Measurements from ENCODE around the gene RASA4.
"Not testable (repeated sequence)": the region's sequence is repeated elsewhere in the genome, so short reads cannot be mapped to it uniquely, and the experiment has no call there.

RASA4 gene

DNA sequence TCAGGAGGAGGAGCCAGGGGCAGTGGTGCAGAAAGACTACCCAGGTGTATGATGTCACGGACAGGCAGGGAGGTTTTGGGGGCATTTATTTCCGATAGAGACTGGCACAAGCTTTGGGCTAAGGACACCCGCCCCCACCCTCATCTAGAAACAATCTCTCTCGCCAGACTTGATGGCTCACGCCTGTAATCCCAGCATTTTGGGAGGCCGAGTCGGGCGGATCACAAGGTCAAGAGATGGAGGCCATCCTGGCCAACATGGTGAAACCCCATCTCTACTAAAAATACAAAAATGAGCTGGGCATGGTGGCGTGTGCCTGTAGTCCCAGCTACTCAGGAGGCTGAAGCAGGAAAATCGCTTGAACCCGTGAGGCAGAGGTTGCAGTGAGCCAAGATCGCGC is 20.4 kb upstream of the RASA4 start:
- H3K36me3 ChIP-seq (ENCODE audit: control insufficient read depth in 4 of 4, insufficient read depth in 4 of 4, low read length in 3 of 4); H3K27ac ChIP-seq (ENCODE audit: insufficient read depth in 1 of 2, low read depth in 1 of 2, low read length in 2 of 2, poor library complexity in 1 of 2, severe bottlenecking in 2 of 2); H3K27me3 ChIP-seq (replicated peaks in 2 of 5; ENCODE audit: control insufficient read depth in 4 of 5, insufficient read depth in 5 of 5, low read length in 4 of 5); H3K9me3 ChIP-seq (ENCODE audit: control extremely low read depth in 1 of 5, control insufficient read depth in 4 of 5, insufficient read depth in 2 of 5, low read depth in 1 of 5, low read length in 4 of 5); CTCF ChIA-PET; DNase-seq; H3K4me1 ChIP-seq (ENCODE audit: control extremely low read depth in 1 of 4, control insufficient read depth in 4 of 4, insufficient read depth in 4 of 4, low read length in 3 of 4); H3K4me3 ChIP-seq (ENCODE audit: control insufficient read depth in 1 of 7, extremely low read depth in 1 of 7, insufficient read depth in 4 of 7, low read depth in 2 of 7, low read length in 6 of 7); POLR2A ChIA-PET: not testable (repeated sequence)
- WGBS (ENCODE audit: insufficient coverage): no CpG with 5 or more reads among the region's 13 CpGs

DNA sequence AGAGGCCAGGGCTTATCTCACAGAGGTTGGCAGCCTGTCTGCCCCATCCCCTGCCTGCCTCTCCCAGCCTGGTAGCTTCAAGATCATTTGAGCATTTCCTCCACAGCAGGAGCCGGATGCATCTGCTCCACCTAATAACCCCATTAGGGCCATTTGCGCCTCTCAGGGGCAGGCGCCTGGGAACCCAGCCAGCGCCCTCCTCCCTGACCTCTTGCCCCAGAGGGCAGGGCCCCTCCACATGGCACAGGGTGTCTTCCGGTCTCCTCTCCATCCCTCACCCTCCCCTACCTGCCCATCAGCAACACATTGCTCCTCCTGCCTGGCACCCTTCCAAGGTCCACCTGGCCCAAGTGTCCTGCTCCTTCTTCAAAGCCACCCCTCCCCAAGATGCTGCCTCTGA is 18.8 kb upstream of the RASA4 start:
- H3K27ac ChIP-seq (ENCODE audit: insufficient read depth in 1 of 2, low read depth in 1 of 2, low read length in 2 of 2, poor library complexity in 1 of 2, severe bottlenecking in 2 of 2); H3K27me3 ChIP-seq (replicated peaks in 2 of 5; ENCODE audit: control insufficient read depth in 4 of 5, insufficient read depth in 5 of 5, low read length in 4 of 5); DNase-seq; CTCF ChIA-PET; POLR2A ChIA-PET; H3K4me1 ChIP-seq (ENCODE audit: control extremely low read depth in 1 of 4, control insufficient read depth in 4 of 4, insufficient read depth in 4 of 4, low read length in 3 of 4); H3K36me3 ChIP-seq (ENCODE audit: control insufficient read depth in 4 of 4, insufficient read depth in 4 of 4, low read length in 3 of 4); H3K9me3 ChIP-seq (ENCODE audit: control extremely low read depth in 1 of 5, control insufficient read depth in 4 of 5, insufficient read depth in 2 of 5, low read depth in 1 of 5, low read length in 4 of 5); H3K4me3 ChIP-seq (ENCODE audit: control insufficient read depth in 1 of 7, extremely low read depth in 1 of 7, insufficient read depth in 4 of 7, low read depth in 2 of 7, low read length in 6 of 7): not testable (repeated sequence)
- WGBS (ENCODE audit: insufficient coverage): no CpG with 5 or more reads among the region's 5 CpGs

DNA sequence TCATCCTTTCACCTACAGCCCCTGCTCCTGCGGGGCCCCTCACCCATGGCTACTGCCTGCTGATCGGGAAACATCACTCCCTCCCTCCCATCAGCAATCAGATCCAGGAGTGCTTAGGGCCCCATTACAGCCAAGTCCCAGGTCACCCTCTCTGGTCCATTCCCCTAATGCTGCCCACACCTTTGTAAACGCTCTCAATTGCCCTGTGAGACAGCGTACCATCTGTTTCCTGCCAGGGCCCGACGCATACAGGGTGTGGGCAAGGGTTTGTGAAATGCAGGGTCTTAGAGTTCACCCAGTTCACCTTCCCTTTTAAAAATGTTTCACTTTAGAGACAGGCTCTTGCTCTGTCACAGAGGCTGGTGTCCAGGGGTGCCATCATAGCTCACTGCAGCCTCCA is 17.7 kb upstream of the RASA4 start:
- H3K4me1 ChIP-seq (ENCODE audit: control extremely low read depth in 1 of 4, control insufficient read depth in 4 of 4, insufficient read depth in 4 of 4, low read length in 3 of 4); H3K9me3 ChIP-seq (ENCODE audit: control extremely low read depth in 1 of 5, control insufficient read depth in 4 of 5, insufficient read depth in 2 of 5, low read depth in 1 of 5, low read length in 4 of 5); H3K27ac ChIP-seq (ENCODE audit: insufficient read depth in 1 of 2, low read depth in 1 of 2, low read length in 2 of 2, poor library complexity in 1 of 2, severe bottlenecking in 2 of 2); DNase-seq; H3K36me3 ChIP-seq (ENCODE audit: control insufficient read depth in 4 of 4, insufficient read depth in 4 of 4, low read length in 3 of 4); POLR2A ChIA-PET; H3K27me3 ChIP-seq (replicated peaks in 2 of 5; ENCODE audit: control insufficient read depth in 4 of 5, insufficient read depth in 5 of 5, low read length in 4 of 5); H3K4me3 ChIP-seq (ENCODE audit: control insufficient read depth in 1 of 7, extremely low read depth in 1 of 7, insufficient read depth in 4 of 7, low read depth in 2 of 7, low read length in 6 of 7); CTCF ChIA-PET: not testable (repeated sequence)
- no CpG with 5 or more reads among the region's 6 CpGs for whole genome bisulfite sequencing (ENCODE audit: insufficient coverage)

DNA sequence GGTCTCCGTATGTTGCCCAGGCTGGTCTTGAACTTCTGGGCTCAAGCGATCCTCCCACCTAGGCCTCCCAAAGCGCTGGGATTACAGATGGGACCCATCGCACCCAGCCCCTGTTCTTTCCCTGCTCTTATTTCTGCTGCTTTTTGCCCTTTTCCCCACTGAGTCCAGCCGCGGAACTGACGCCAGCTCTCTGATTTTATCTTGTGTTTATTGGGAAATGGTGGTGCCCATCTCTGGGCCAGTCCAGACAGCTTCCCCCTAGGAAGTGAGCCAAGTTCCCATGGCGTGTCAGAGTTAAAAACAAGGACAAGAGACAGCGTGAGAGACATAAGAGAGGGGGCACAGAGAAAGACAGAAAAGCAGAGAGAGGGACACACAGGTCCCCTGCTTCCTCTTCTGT is 14.1 kb upstream of the RASA4 start:
- H3K9me3 ChIP-seq (ENCODE audit: control extremely low read depth in 1 of 5, control insufficient read depth in 4 of 5, insufficient read depth in 2 of 5, low read depth in 1 of 5, low read length in 4 of 5); H3K36me3 ChIP-seq (ENCODE audit: control insufficient read depth in 4 of 4, insufficient read depth in 4 of 4, low read length in 3 of 4); H3K4me1 ChIP-seq (ENCODE audit: control extremely low read depth in 1 of 4, control insufficient read depth in 4 of 4, insufficient read depth in 4 of 4, low read length in 3 of 4); H3K27ac ChIP-seq (ENCODE audit: insufficient read depth in 1 of 2, low read depth in 1 of 2, low read length in 2 of 2, poor library complexity in 1 of 2, severe bottlenecking in 2 of 2); DNase-seq; H3K27me3 ChIP-seq (replicated peaks in 2 of 5; ENCODE audit: control insufficient read depth in 4 of 5, insufficient read depth in 5 of 5, low read length in 4 of 5); H3K4me3 ChIP-seq (ENCODE audit: control insufficient read depth in 1 of 7, extremely low read depth in 1 of 7, insufficient read depth in 4 of 7, low read depth in 2 of 7, low read length in 6 of 7); CTCF ChIA-PET; POLR2A ChIA-PET: not testable (repeated sequence)
- no CpG with 5 or more reads among the region's 9 CpGs for WGBS (ENCODE audit: insufficient coverage)

DNA sequence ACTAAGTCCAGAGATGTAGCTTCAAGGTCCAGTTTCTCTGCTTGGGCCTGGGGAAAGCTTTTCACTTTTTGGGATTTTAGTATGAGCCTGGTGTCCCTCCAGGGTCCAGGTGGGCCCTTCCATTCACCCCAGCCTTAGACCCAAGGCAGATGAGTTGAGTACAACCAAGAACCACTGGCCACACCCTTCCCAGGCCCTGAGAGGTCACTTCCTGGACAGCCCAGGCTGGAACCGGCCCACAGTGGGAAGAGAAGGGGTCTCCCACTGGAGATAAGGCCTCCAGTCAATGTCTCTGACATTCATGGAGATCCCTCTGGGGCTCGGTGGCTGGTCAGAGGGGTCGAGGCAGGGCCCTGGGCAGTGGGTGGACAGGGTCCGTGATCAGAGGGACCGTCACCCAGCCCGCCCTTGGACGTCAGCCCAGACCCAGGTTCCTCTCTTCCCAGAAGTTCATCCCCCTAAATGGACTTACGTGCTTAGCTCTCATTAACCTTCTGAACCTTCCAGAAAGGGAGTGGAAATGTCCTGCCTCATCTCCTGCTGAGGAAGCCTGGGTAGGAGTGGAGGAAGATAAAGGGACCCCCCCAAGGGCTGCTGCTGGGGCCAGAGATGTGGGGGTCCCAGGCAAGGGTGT is 10.8 kb upstream of the RASA4 start:
- CTCF ChIA-PET; POLR2A ChIA-PET; H3K9me3 ChIP-seq (ENCODE audit: control extremely low read depth in 1 of 5, control insufficient read depth in 4 of 5, insufficient read depth in 2 of 5, low read depth in 1 of 5, low read length in 4 of 5); H3K4me3 ChIP-seq (ENCODE audit: control insufficient read depth in 1 of 7, extremely low read depth in 1 of 7, insufficient read depth in 4 of 7, low read depth in 2 of 7, low read length in 6 of 7); H3K27me3 ChIP-seq (replicated peaks in 2 of 5; ENCODE audit: control insufficient read depth in 4 of 5, insufficient read depth in 5 of 5, low read length in 4 of 5); H3K27ac ChIP-seq (ENCODE audit: insufficient read depth in 1 of 2, low read depth in 1 of 2, low read length in 2 of 2, poor library complexity in 1 of 2, severe bottlenecking in 2 of 2); H3K4me1 ChIP-seq (ENCODE audit: control extremely low read depth in 1 of 4, control insufficient read depth in 4 of 4, insufficient read depth in 4 of 4, low read length in 3 of 4); DNase-seq; H3K36me3 ChIP-seq (ENCODE audit: control insufficient read depth in 4 of 4, insufficient read depth in 4 of 4, low read length in 3 of 4): not testable (repeated sequence)
- WGBS (ENCODE audit: insufficient coverage): no CpG with 5 or more reads among the region's 8 CpGs

DNA sequence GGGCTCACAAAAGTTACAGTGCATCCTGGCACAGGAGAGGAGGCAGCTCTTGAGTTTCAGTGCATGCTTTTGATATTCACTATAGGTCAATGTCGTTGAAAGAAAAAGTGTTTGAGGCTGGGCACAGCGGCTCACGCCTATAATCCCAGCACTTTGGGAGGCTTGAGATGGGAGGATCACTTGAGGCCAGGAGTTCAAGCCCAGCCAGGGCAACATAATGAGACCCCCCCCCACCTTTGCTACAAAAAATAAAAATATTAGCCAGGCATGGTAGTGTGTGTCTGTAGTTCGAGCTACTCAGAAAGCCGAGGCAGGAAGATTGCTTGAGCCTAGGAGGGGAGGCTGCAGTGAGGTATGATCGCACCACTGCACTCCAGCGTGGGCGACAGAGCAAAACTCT is 1.6 kb upstream of the RASA4 start:
- CTCF ChIA-PET: not testable (repeated sequence)

DNA sequence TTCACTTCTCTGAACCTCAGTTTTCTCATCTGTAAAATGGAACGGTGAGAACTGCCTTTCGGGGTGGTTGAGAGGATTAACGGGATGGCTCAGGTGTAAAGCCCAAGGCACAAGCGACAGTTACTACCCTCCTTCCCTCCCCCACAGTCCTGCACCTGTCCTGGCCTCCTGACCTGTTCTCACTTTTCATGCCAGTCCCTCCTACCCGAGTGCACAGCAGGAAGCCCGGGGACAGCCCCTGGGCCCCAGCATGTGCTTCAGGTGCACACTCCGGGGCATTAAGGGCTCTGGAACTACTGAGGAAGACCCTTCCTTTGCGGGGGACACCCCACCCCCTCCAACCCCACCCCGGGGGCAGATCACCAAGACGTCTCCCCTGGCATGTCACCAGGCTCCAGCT is 626 bp downstream of the RASA4 start:
- POLR2A ChIA-PET; H3K9me3 ChIP-seq (ENCODE audit: control extremely low read depth in 1 of 5, control insufficient read depth in 4 of 5, insufficient read depth in 2 of 5, low read depth in 1 of 5, low read length in 4 of 5); H3K36me3 ChIP-seq (ENCODE audit: control insufficient read depth in 4 of 4, insufficient read depth in 4 of 4, low read length in 3 of 4); H3K27me3 ChIP-seq (replicated peaks in 2 of 5; ENCODE audit: control insufficient read depth in 4 of 5, insufficient read depth in 5 of 5, low read length in 4 of 5); DNase-seq; H3K27ac ChIP-seq (ENCODE audit: insufficient read depth in 1 of 2, low read depth in 1 of 2, low read length in 2 of 2, poor library complexity in 1 of 2, severe bottlenecking in 2 of 2); CTCF ChIA-PET; H3K4me3 ChIP-seq (ENCODE audit: control insufficient read depth in 1 of 7, extremely low read depth in 1 of 7, insufficient read depth in 4 of 7, low read depth in 2 of 7, low read length in 6 of 7); H3K4me1 ChIP-seq (ENCODE audit: control extremely low read depth in 1 of 4, control insufficient read depth in 4 of 4, insufficient read depth in 4 of 4, low read length in 3 of 4): not testable (repeated sequence)
- no CpG with 5 or more reads among the region's 10 CpGs for WGBS (ENCODE audit: insufficient coverage)

More for the DNA sequence above, 1.6 kb upstream of the RASA4 start:
- H3K9me3 ChIP-seq (ENCODE audit: control extremely low read depth in 1 of 5, control insufficient read depth in 4 of 5, insufficient read depth in 2 of 5, low read depth in 1 of 5, low read length in 4 of 5); H3K4me1 ChIP-seq (ENCODE audit: control extremely low read depth in 1 of 4, control insufficient read depth in 4 of 4, insufficient read depth in 4 of 4, low read length in 3 of 4); H3K27ac ChIP-seq (ENCODE audit: insufficient read depth in 1 of 2, low read depth in 1 of 2, low read length in 2 of 2, poor library complexity in 1 of 2, severe bottlenecking in 2 of 2); POLR2A ChIA-PET; H3K36me3 ChIP-seq (ENCODE audit: control insufficient read depth in 4 of 4, insufficient read depth in 4 of 4, low read length in 3 of 4); H3K27me3 ChIP-seq (replicated peaks in 2 of 5; ENCODE audit: control insufficient read depth in 4 of 5, insufficient read depth in 5 of 5, low read length in 4 of 5); DNase-seq; H3K4me3 ChIP-seq (ENCODE audit: control insufficient read depth in 1 of 7, extremely low read depth in 1 of 7, insufficient read depth in 4 of 7, low read depth in 2 of 7, low read length in 6 of 7): not testable (repeated sequence)
- no CpG with 5 or more reads among the region's 8 CpGs for WGBS (ENCODE audit: insufficient coverage)
